ENCODE measurements around the gene EXOC4.

EXOC4 gene

GRCh38 chr7:133491846-133492652, 239.2 kb downstream of the EXOC4 start:
- no peak for DNase-seq (ENCODE audit: low read depth)

GRCh38 chr7:133497061-133497460, 244.2 kb downstream of the EXOC4 start:
- no peak for DNase-seq (ENCODE audit: low read depth)

- DNase-seq (ENCODE audit: low read depth), result no peak
Observed at GRCh38 chr7:133501771-133502170, 248.9 kb downstream of the EXOC4 start.

GRCh38 chr7:133502498-133502897, 249.6 kb downstream of the EXOC4 start:
- no peak for DNase-seq (ENCODE audit: low read depth)

- no peak for DNase-seq (ENCODE audit: low read depth)
Observed at GRCh38 chr7:133502972-133503371, 250.1 kb downstream of the EXOC4 start.

GRCh38 chr7:133504825-133505224, 251.9 kb downstream of the EXOC4 start:
- DNase-seq (ENCODE audit: low read depth), result no peak

GRCh38 chr7:133509822-133510221, 256.9 kb downstream of the EXOC4 start:
- no peak for DNase-seq (ENCODE audit: low read depth)

- no peak for DNase-seq (ENCODE audit: low read depth)
Observed at GRCh38 chr7:133510326-133511055, 257.6 kb downstream of the EXOC4 start.

GRCh38 chr7:133511252-133511651, 258.4 kb downstream of the EXOC4 start:
- no peak for DNase-seq (ENCODE audit: low read depth)

- DNase-seq (ENCODE audit: low read depth), result no peak
Observed at GRCh38 chr7:133511708-133512107, 258.8 kb downstream of the EXOC4 start.

GRCh38 chr7:133512560-133512959, 259.7 kb downstream of the EXOC4 start:
- DNase-seq (ENCODE audit: low read depth), result no peak

- DNase-seq (ENCODE audit: low read depth), result no peak
Observed at GRCh38 chr7:133513608-133514007, 260.7 kb downstream of the EXOC4 start.

GRCh38 chr7:133514551-133514950, 261.7 kb downstream of the EXOC4 start:
- DNase-seq (ENCODE audit: low read depth), result no peak

- DNase-seq (ENCODE audit: low read depth), result no peak
Observed at GRCh38 chr7:133517766-133518165, 264.9 kb downstream of the EXOC4 start.

GRCh38 chr7:133518718-133519117, 265.8 kb downstream of the EXOC4 start:
- DNase-seq (ENCODE audit: low read depth), result no peak

- no peak for DNase-seq (ENCODE audit: low read depth)
Observed at GRCh38 chr7:133520248-133520647, 267.4 kb downstream of the EXOC4 start.

- DNase-seq (ENCODE audit: low read depth), result no peak
Observed at GRCh38 chr7:133522501-133522900, 269.6 kb downstream of the EXOC4 start.

- DNase-seq (ENCODE audit: low read depth), result no peak
Observed at GRCh38 chr7:133528796-133529195, 275.9 kb downstream of the EXOC4 start.

GRCh38 chr7:133529861-133530260, 277.0 kb downstream of the EXOC4 start:
- no peak for DNase-seq (ENCODE audit: low read depth)

GRCh38 chr7:133530682-133531081, 277.8 kb downstream of the EXOC4 start:
- DNase-seq (ENCODE audit: low read depth), result no peak

GRCh38 chr7:133534816-133535215, 281.9 kb downstream of the EXOC4 start:
- no peak for DNase-seq (ENCODE audit: low read depth)

GRCh38 chr7:133535308-133535707, 282.4 kb downstream of the EXOC4 start:
- no peak for DNase-seq (ENCODE audit: low read depth)

- no peak for DNase-seq (ENCODE audit: low read depth)
Observed at GRCh38 chr7:133536450-133536849, 283.6 kb downstream of the EXOC4 start.

Measured in CMK (cell line).